Loucy (cell line): ENCODE measurements around the gene LMO7.
"Not testable (repeated sequence)": the region's sequence is repeated elsewhere in the genome, so short reads cannot be mapped to it uniquely, and the experiment has no call there.

ENCODE experiments used
- H2AFZ ChIP-seq: fragments of 200-600 bp; sonication (generic); 2 replicates; pipeline ENCODE4 v1.6.0; 2016; ENCODE audit warnings: antibody characterized with exemption, mild to moderate bottlenecking, low read length, moderate library complexity
- H3F3A ChIP-seq: fragments of 200-600 bp; 2 replicates; pipeline ENCODE4 v1.6.0; 2016; ENCODE audit warnings: antibody characterized with exemption, low read depth, mild to moderate bottlenecking
- H3K27me3 ChIP-seq: fragments of 200-600 bp; sonication (generic); 2 replicates; pipeline ENCODE4 v1.6.1; 2014; ENCODE audit warnings: low read length, mild to moderate bottlenecking; ENCODE audit not compliant: insufficient read depth, poor library complexity, severe bottlenecking
- H3K36me3 ChIP-seq: fragments of 200-600 bp; sonication (generic); 2 replicates; pipeline ENCODE4 v1.6.1; 2016; ENCODE audit warnings: low read length; ENCODE audit not compliant: insufficient read depth
- H3K4me1 ChIP-seq: fragments of 200-600 bp; sonication (generic); 2 replicates; pipeline ENCODE4 v1.5.1; 2014; ENCODE audit warnings: low read length, mild to moderate bottlenecking; ENCODE audit not compliant: insufficient read depth, poor library complexity, severe bottlenecking
- H3K4me2 ChIP-seq: fragments of 200-600 bp; sonication (generic); 2 replicates; pipeline ENCODE4 v1.6.0; 2014; ENCODE audit warnings: antibody characterized with exemption, low read length, low read depth, mild to moderate bottlenecking; ENCODE audit not compliant: poor library complexity, severe bottlenecking
- H3K4me3 ChIP-seq: fragments of 200-600 bp; sonication (generic); 2 replicates; pipeline ENCODE4 v1.5.1; 2014; ENCODE audit warnings: low read length, mild to moderate bottlenecking, mixed read lengths; ENCODE audit not compliant: poor library complexity, severe bottlenecking
- H3K79me2 ChIP-seq: fragments of 200-600 bp; sonication (generic); 2 replicates; pipeline ENCODE4 v1.6.1; 2014; ENCODE audit warnings: low read length; ENCODE audit not compliant: insufficient read depth
- H3K9ac ChIP-seq: fragments of 200-600 bp; sonication (generic); 2 replicates; pipeline ENCODE4 v1.6.0; 2014; ENCODE audit warnings: mild to moderate bottlenecking, low read depth, low read length, moderate library complexity; ENCODE audit not compliant: poor library complexity, severe bottlenecking
- H3K9me2 ChIP-seq: fragments of 200-600 bp; sonication (generic); replicated peaks from 2 replicates; pipeline ENCODE4 v1.6.1; 2016; ENCODE audit warnings: low read depth, low read length, mixed read lengths
- H3K9me3 ChIP-seq: fragments of 200-600 bp; sonication (generic); 2 replicates; pipeline ENCODE4 v1.6.1; 2014; ENCODE audit warnings: mild to moderate bottlenecking, antibody characterized with exemption, low read length, low read depth; ENCODE audit not compliant: insufficient read depth
- H4K20me1 ChIP-seq: fragments of 200-600 bp; sonication (generic); 2 replicates; pipeline ENCODE4 v1.6.0; 2014; ENCODE audit warnings: antibody characterized with exemption, low read length, mild to moderate bottlenecking; ENCODE audit not compliant: insufficient read depth, poor library complexity, severe bottlenecking
- CTCF ChIP-seq: fragments of 200-600 bp; sonication (generic); conservative IDR thresholded peaks from 2 replicates; pipeline ENCODE4 v1.5.1; 2014; ENCODE audit warnings: mild to moderate bottlenecking, antibody characterized with exemption, low read length
- EZH2phosphoT487 ChIP-seq: fragments of 200-600 bp; IDR thresholded peaks from 2 replicates; pipeline ENCODE4 v1.6.1; 2018; ENCODE audit warnings: antibody characterized with exemption, mild to moderate bottlenecking, moderate library complexity, borderline replicate concordance

Gene LMO7

GRCh38 chr13:75774176-75774575 lies 138.0 kb downstream of the LMO7 start:
- no peaks in the 10 kb centered on the region for H3K79me2 ChIP-seq
- no peaks in the 10 kb centered on the region for H3K4me1 ChIP-seq
- H4K20me1 ChIP-seq, result no peaks in the 10 kb centered on the region
- H3K4me3 ChIP-seq, result no peak overlapping the region
- no peak overlapping the region for H2AFZ ChIP-seq
- no peaks in the 10 kb centered on the region for H3K27me3 ChIP-seq
- H3K4me2 ChIP-seq, result no peak overlapping the region
- TF ChIP-seq CTCF, result no peak
- no peak for TF ChIP-seq EZH2phosphoT487
- H3K36me3 ChIP-seq, result no peaks in the 10 kb centered on the region
- H3K9me3 ChIP-seq, result no peaks in the 10 kb centered on the region; the same call in none of the 2 replicates
- H3K9ac ChIP-seq, result no peak overlapping the region
- H3K9me2 ChIP-seq, result no peaks in the 10 kb centered on the region
- no peaks in the 10 kb centered on the region for H3F3A ChIP-seq

GRCh38 chr13:75776550-75776949 lies 140.4 kb downstream of the LMO7 start:
- Histone ChIP-seq H2AFZ (no peak overlapping the region), H3K36me3 (no peaks in the 10 kb centered on the region), H3K4me2 (no peak overlapping the region), H3F3A (no peaks in the 10 kb centered on the region), H3K79me2 (no peaks in the 10 kb centered on the region), H3K27me3 (no peaks in the 10 kb centered on the region), H3K9me2 (no peaks in the 10 kb centered on the region), H3K4me3 (no peak overlapping the region), H3K9me3 (no peaks in the 10 kb centered on the region; the same call in none of the 2 replicates), H3K4me1 (no peaks in the 10 kb centered on the region), H4K20me1 (no peaks in the 10 kb centered on the region), H3K9ac (no peak overlapping the region)
- TF ChIP-seq CTCF, result no peak
- TF ChIP-seq EZH2phosphoT487, result no peak

GRCh38 chr13:75779393-75779792 lies 143.3 kb downstream of the LMO7 start:
- H3K27me3 ChIP-seq, result no peaks in the 10 kb centered on the region
- H4K20me1 ChIP-seq, result no peaks in the 10 kb centered on the region
- no peaks in the 10 kb centered on the region for H3F3A ChIP-seq
- no peak overlapping the region for H3K9ac ChIP-seq
- H3K36me3 ChIP-seq, result no peaks in the 10 kb centered on the region
- no peak overlapping the region for H3K4me2 ChIP-seq
- H3K4me3 ChIP-seq, result no peak overlapping the region
- no peaks in the 10 kb centered on the region; the same call in 1 of the 2 replicates for H3K9me3 ChIP-seq
- H3K9me2 ChIP-seq, result no peaks in the 10 kb centered on the region
- H2AFZ ChIP-seq, result no peak overlapping the region
- no peaks in the 10 kb centered on the region for H3K4me1 ChIP-seq
- TF ChIP-seq CTCF (no peak), EZH2phosphoT487 (no peak)
- no peaks in the 10 kb centered on the region for H3K79me2 ChIP-seq

DNA sequence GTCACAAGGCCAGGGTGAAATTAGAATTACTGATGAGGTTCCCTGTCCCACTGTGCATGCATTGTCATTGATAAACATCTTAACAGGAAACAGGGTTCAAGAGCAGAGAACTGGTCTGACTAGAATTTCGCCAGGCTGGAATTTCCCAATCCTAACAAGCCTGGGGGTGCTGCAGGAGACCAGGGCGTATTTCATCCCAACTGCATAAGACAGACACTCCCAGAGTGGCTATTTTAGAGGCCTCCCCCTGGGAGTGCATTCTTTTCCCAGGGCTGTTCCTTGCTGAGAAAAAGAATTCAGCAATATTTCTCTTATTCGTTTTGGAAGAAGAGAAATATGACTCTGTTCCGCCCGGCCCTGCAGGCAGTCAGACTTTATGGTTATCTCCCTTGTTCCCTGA lies 144.0 kb downstream of the LMO7 start:
- not testable (repeated sequence) for H3K4me1 ChIP-seq, H3K79me2 ChIP-seq, H3K36me3 ChIP-seq, H2AFZ ChIP-seq, H3K9me3 ChIP-seq, H3K9ac ChIP-seq, H4K20me1 ChIP-seq, H3K4me3 ChIP-seq, H3K27me3 ChIP-seq, H3F3A ChIP-seq, H3K4me2 ChIP-seq, H3K9me2 ChIP-seq
